Measurements from ENCODE around the gene DPYD. TPM values are rescaled to one million over a fixed set of nuclear protein-coding genes. Genes with fewer than 3 reads are reported as not detected.
A peak's percentile ranks its signal among the peaks of the same experiment; 100 is the strongest.

The DPYD gene
- total and polyA plus RNA-seq, 2 donors = 24.7 to 84.3 TPM

GRCh38 chr1:97202481-97203380 is 718.1 kb downstream of the DPYD start:
- Histone ChIP-seq H3K4me1 (ENCODE audit: insufficient read depth) (peaks cover 2% of the 10 kb centered on the region), H3K27ac (ENCODE audit: low read depth) (no peak overlapping the region), H3K4me3 (ENCODE audit: low read depth, low read length) (no peak overlapping the region), H3K36me3 (ENCODE audit: insufficient read depth) (no peaks in the 10 kb centered on the region)
- no peak for DNase-seq (ENCODE audit: extremely low spot score)
- WGBS = 86% methylated on average over 5 of the region's 5 CpGs

- H3K36me3 ChIP-seq (ENCODE audit: insufficient read depth) = no peaks in the 10 kb centered on the region
- no peak overlapping the region for H3K27ac ChIP-seq (ENCODE audit: low read depth)
- 94% methylated on average over 3 of the region's 3 CpGs for WGBS
- no peak for DNase-seq (ENCODE audit: extremely low spot score)
- no peak overlapping the region for H3K4me3 ChIP-seq (ENCODE audit: low read depth, low read length)
- H3K4me1 ChIP-seq (ENCODE audit: insufficient read depth) = peaks cover 2% of the 10 kb centered on the region
Measured at GRCh38 chr1:97201641-97202040, 719.2 kb downstream of the DPYD start.

DNA sequence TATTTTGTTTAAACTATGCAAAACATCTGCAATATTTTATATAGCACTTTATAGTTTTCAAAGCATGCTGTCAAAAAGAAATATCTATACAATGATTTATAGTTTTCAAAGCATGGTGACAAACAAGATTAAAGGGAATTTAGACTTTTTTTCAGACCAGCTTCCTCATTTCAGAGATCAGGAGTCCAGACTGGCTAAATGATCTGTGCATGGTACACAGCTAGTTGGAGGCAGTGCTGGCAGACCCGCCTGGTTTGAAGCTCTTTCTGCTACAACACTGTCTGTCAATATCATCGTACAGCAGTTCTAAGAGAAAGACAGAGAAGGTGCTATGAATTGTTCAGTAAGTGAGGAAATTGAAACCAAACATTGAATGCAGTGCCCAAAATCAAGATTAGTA is 720.2 kb downstream of the DPYD start:
- Histone ChIP-seq H3K36me3 (ENCODE audit: insufficient read depth) (no peaks in the 10 kb centered on the region), H3K4me1 (ENCODE audit: insufficient read depth) (peaks cover 2% of the 10 kb centered on the region), H3K27ac (ENCODE audit: low read depth) (no peak overlapping the region), H3K4me3 (ENCODE audit: low read depth, low read length) (no peak overlapping the region)
- WGBS = 78% methylated on average over 2 of the region's 2 CpGs
- no peak for DNase-seq (ENCODE audit: extremely low spot score)

DNA sequence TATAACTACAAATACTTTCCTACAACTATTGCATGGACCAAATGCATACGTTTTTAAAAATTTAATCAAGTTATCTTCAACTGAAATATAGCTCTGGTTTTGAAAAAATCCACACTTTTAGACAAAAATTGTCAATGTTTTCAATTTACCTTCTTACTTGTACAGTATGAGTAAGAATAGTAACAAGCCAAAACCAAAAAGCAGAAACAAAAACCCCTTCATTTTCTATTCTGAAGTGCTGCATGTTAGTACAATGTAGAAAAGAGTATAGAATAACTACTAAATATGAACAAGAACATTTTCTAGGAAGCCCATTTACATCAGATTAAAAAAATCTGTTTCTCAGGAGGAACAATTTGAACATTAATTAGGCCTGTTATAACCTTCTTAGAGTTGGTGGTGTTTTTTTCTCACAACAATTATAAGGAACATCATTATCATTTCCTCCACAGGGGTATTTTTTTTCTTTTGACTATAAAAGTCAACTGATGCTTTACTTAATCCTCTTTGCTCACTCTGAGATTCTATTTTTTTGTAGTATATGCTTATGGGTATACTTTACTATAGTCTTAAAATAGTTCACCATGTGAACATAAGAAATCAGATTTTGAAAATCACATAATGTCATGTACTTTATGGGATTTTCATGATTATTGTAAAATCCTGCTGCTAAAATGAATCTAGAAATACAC is 723.9 kb downstream of the DPYD start:
- Histone ChIP-seq H3K4me3 (ENCODE audit: low read depth, low read length) (no peak overlapping the region), H3K4me1 (ENCODE audit: insufficient read depth) (no peaks in the 10 kb centered on the region), H3K36me3 (ENCODE audit: insufficient read depth) (no peaks in the 10 kb centered on the region), H3K27ac (ENCODE audit: low read depth) (no peak overlapping the region)
- no peak for DNase-seq (ENCODE audit: extremely low spot score)
- WGBS = 90% methylated on average over 1 of the region's 1 CpG

GRCh38 chr1:97192872-97193572 is 727.8 kb downstream of the DPYD start:
- 55% methylated on average over 4 of the region's 4 CpGs for WGBS
- Histone ChIP-seq H3K27ac (ENCODE audit: low read depth) (no peak overlapping the region), H3K4me3 (ENCODE audit: low read depth, low read length) (no peak overlapping the region), H3K36me3 (ENCODE audit: insufficient read depth) (no peaks in the 10 kb centered on the region), H3K4me1 (ENCODE audit: insufficient read depth) (no peaks in the 10 kb centered on the region)
- DNase-seq (ENCODE audit: extremely low spot score) = peak; percentile 33

DNA sequence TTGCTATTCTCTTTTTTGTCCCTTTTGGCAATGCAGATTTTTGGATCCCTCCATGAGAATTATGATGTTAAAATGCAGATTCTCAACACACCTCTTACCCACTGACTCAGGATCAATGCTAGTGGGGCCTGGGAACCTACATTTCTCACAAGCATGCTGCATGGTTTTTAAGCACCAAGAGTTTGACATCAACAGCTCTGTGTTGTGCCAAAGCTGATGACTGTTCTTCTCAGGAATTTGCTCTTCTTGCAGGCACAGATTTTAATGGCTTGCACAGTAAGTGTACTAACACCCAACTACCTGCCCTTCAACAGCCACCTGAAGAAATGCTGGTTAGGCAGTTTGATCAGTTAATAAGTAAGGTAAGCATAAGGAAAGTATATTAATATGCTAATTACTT is 730.5 kb downstream of the DPYD start:
- H3K36me3 ChIP-seq (ENCODE audit: insufficient read depth) = no peaks in the 10 kb centered on the region
- H3K4me1 ChIP-seq (ENCODE audit: insufficient read depth) = no peaks in the 10 kb centered on the region
- no peak overlapping the region for H3K27ac ChIP-seq (ENCODE audit: low read depth)
- no peak for DNase-seq (ENCODE audit: extremely low spot score)
- H3K4me3 ChIP-seq (ENCODE audit: low read depth, low read length) = no peak overlapping the region

DNA sequence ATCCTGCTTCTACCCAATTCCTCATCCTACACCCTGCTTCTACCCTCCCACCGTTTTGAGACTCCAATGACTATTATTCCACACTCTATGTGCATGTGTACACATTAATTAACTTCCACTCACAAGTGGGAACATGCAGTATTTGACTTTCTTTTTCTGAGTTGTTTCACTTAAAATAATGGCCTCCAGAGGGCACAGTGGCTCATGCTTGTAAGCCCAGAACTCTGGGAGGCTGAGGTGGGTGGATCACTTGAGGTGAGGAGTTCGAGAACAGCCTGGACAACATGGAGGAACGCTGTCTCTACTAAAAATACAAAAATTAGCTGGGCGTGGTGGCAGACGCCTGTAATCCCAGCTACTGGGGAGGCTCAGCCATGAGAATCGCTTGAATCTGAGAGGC is 734.5 kb downstream of the DPYD start:
- DNase-seq (ENCODE audit: extremely low spot score) = no peak
- H3K4me3 ChIP-seq (ENCODE audit: low read depth, low read length) = no peak overlapping the region
- H3K4me1 ChIP-seq (ENCODE audit: insufficient read depth) = no peaks in the 10 kb centered on the region
- H3K36me3 ChIP-seq (ENCODE audit: insufficient read depth) = no peaks in the 10 kb centered on the region
- 90% methylated on average over 6 of the region's 6 CpGs for WGBS
- no peak overlapping the region for H3K27ac ChIP-seq (ENCODE audit: low read depth)

GRCh38 chr1:97174039-97174704 is 746.7 kb downstream of the DPYD start:
- H3K4me1 ChIP-seq (ENCODE audit: insufficient read depth) = no peaks in the 10 kb centered on the region
- H3K36me3 ChIP-seq (ENCODE audit: insufficient read depth) = no peaks in the 10 kb centered on the region
- H3K4me3 ChIP-seq (ENCODE audit: low read depth, low read length) = no peak overlapping the region
- H3K27ac ChIP-seq (ENCODE audit: low read depth) = no peak overlapping the region
- 78% methylated on average over 4 of the region's 4 CpGs for WGBS
- no peak for DNase-seq (ENCODE audit: extremely low spot score)

GRCh38 chr1:97170300-97170699 is 750.5 kb downstream of the DPYD start:
- WGBS = 65% methylated on average over 2 of the region's 2 CpGs
- no peak overlapping the region for H3K4me3 ChIP-seq (ENCODE audit: low read depth, low read length)
- no peaks in the 10 kb centered on the region for H3K36me3 ChIP-seq (ENCODE audit: insufficient read depth)

GRCh38 chr1:97168056-97168455 is 752.8 kb downstream of the DPYD start:
- H3K4me3 ChIP-seq (ENCODE audit: low read depth, low read length) = no peak overlapping the region
- no peak overlapping the region for H3K27ac ChIP-seq (ENCODE audit: low read depth)
- no peak for DNase-seq (ENCODE audit: extremely low spot score)
- no peaks in the 10 kb centered on the region for H3K36me3 ChIP-seq (ENCODE audit: insufficient read depth)
- 69% methylated on average over 1 of the region's 1 CpG for WGBS
- no peaks in the 10 kb centered on the region for H3K4me1 ChIP-seq (ENCODE audit: insufficient read depth)

More at GRCh38 chr1:97170300-97170699, 750.5 kb downstream of the DPYD start:
- DNase-seq (ENCODE audit: extremely low spot score) = no peak
- Histone ChIP-seq H3K27ac (ENCODE audit: low read depth) (no peak overlapping the region), H3K4me1 (ENCODE audit: insufficient read depth) (no peaks in the 10 kb centered on the region)

DNA sequence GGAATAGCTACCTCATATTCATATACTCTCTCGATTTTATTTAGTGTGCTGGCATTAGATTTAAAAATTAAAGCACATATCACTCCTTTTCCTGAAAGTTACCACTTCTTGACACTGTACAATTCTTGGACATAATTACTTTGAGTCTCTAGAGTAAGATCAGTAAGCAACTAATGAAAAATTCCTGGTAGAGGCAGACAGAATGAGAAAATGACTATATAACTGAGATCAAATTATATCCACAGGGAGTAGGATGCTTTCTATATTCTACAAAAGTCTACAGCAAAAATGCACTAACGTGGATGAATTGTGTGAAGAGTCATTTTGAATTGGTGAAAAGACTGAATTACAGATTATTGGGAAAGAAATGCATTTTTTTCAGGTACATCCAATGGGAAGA is 753.6 kb downstream of the DPYD start:
- no peaks in the 10 kb centered on the region for H3K36me3 ChIP-seq (ENCODE audit: insufficient read depth)
- no peak overlapping the region for H3K27ac ChIP-seq (ENCODE audit: low read depth)
- no peak for DNase-seq (ENCODE audit: extremely low spot score)
- 77% methylated on average over 2 of the region's 2 CpGs for WGBS
- no peaks in the 10 kb centered on the region for H3K4me1 ChIP-seq (ENCODE audit: insufficient read depth)
- H3K4me3 ChIP-seq (ENCODE audit: low read depth, low read length) = no peak overlapping the region

DNA sequence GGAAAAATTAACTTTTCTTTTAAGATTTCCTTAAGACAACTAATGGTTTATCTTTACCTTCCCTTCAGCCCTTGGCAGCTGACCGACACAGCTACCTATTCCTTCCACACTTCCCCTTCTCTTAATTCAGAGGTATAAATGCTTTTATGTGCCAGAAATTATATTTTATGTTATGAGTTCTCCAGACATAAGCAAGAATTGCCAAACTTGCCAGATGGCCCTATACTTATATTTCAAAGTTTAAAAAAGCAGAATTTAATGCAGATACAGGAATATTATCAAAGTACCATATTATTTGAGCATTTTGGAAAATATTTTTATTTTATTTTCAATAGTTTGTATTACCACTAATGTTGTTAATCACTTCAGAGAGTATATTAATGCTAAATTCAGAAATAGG is 754.2 kb downstream of the DPYD start:
- Histone ChIP-seq H3K4me3 (ENCODE audit: low read depth, low read length) (no peak overlapping the region), H3K4me1 (ENCODE audit: insufficient read depth) (no peaks in the 10 kb centered on the region), H3K27ac (ENCODE audit: low read depth) (no peak overlapping the region), H3K36me3 (ENCODE audit: insufficient read depth) (no peaks in the 10 kb centered on the region)
- WGBS = 96% methylated on average over 1 of the region's 1 CpG
- DNase-seq (ENCODE audit: extremely low spot score) = no peak

DNA sequence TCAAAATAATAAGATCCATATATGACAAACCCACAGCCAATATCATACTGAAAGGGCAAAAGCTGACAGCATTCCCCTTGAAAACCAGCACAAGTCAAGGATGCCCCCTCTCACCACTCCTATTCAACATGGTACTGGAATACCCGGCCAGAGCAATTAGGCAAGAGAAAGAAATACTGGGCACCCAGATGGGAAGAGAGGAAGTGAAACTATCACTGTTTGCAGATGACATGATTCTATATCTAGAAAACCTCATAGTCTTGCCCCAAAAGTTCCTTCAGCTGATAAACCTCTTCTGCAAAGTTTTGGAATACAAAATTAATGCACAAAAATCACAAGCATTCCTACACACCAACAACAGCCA is 756.6 kb downstream of the DPYD start:
- Histone ChIP-seq H3K27ac (ENCODE audit: low read depth) (no peak overlapping the region), H3K4me3 (ENCODE audit: low read depth, low read length) (no peak overlapping the region), H3K36me3 (ENCODE audit: insufficient read depth) (no peaks in the 10 kb centered on the region), H3K4me1 (ENCODE audit: insufficient read depth) (no peaks in the 10 kb centered on the region)
- 73% methylated on average over 1 of the region's 1 CpG for WGBS
- no peak for DNase-seq (ENCODE audit: extremely low spot score)
